Inferior parietal cortex (tissue), 1 donor: Measurements from ENCODE around the gene CNPY4.

Experiments
- DNase-seq: peaks from one replicate; pipeline ENCODE4 v3.0.0-alpha.2; 2016; ENCODE audit errors: extremely low spot score

The CNPY4 gene

GRCh38 chr7:100148559-100149328 is 29.3 kb downstream of the CNPY4 start, which contains the start of gene LAMTOR4:
Gene LAMTOR4 (plus strand): TSS chr7:100148918. CDS start chr7:100148973, 55 bp downstream.
- DNase-seq: peak; percentile 99

- DNase-seq: no peak
These were observed 33.0 kb downstream of the CNPY4 start for GRCh38 chr7:100152404-100152803.

- no peak for DNase-seq
These were observed 33.7 kb downstream of the CNPY4 start for GRCh38 chr7:100152937-100153666.

GRCh38 chr7:100153708-100154535 is 34.5 kb downstream of the CNPY4 start:
- DNase-seq: no peak

- no peak for DNase-seq
These were observed 35.4 kb downstream of the CNPY4 start for GRCh38 chr7:100154651-100155491.

- no peak for DNase-seq
These were observed 36.3 kb downstream of the CNPY4 start for GRCh38 chr7:100155553-100156317.

GRCh38 chr7:100156331-100157068 is 37.1 kb downstream of the CNPY4 start:
- no peak for DNase-seq

- no peak for DNase-seq
These were observed 37.6 kb downstream of the CNPY4 start for GRCh38 chr7:100157069-100157333.

- DNase-seq: no peak
These were observed 38.1 kb downstream of the CNPY4 start for GRCh38 chr7:100157334-100158228.

GRCh38 chr7:100158229-100159098 is 39.0 kb downstream of the CNPY4 start, which contains the start of gene TRAPPC14:
Gene TRAPPC14 (minus strand): TSS chr7:100158723. CDS start chr7:100158499, 224 bp downstream.
- peak; percentile 83 for DNase-seq

GRCh38 chr7:100159099-100159623 is 39.7 kb downstream of the CNPY4 start:
- DNase-seq: no peak

GRCh38 chr7:100160067-100160466 is 40.6 kb downstream of the CNPY4 start:
- DNase-seq: no peak

- no peak for DNase-seq
These were observed 43.6 kb downstream of the CNPY4 start for GRCh38 chr7:100163006-100163531.

GRCh38 chr7:100163871-100164270 is 44.4 kb downstream of the CNPY4 start:
- no peak for DNase-seq

- DNase-seq: no peak
These were observed 47.0 kb downstream of the CNPY4 start for GRCh38 chr7:100166317-100166940.

- no peak for DNase-seq
These were observed 47.8 kb downstream of the CNPY4 start for GRCh38 chr7:100166970-100167911.
